Loucy (cell line): ENCODE results near the gene RNFT2.

Source experiments
- H2AFZ ChIP-seq: fragments of 200-600 bp; sonication (generic); 2 replicates; pipeline ENCODE4 v1.6.0; 2016; ENCODE audit warnings: antibody characterized with exemption, mild to moderate bottlenecking, low read length, moderate library complexity
- H3F3A ChIP-seq: fragments of 200-600 bp; 2 replicates; pipeline ENCODE4 v1.6.0; 2016; ENCODE audit warnings: antibody characterized with exemption, low read depth, mild to moderate bottlenecking
- H3K27me3 ChIP-seq: fragments of 200-600 bp; sonication (generic); 2 replicates; pipeline ENCODE4 v1.6.1; 2014; ENCODE audit warnings: low read length, mild to moderate bottlenecking; ENCODE audit not compliant: insufficient read depth, poor library complexity, severe bottlenecking
- H3K36me3 ChIP-seq: fragments of 200-600 bp; sonication (generic); 2 replicates; pipeline ENCODE4 v1.6.1; 2016; ENCODE audit warnings: low read length; ENCODE audit not compliant: insufficient read depth
- H3K4me1 ChIP-seq: fragments of 200-600 bp; sonication (generic); 2 replicates; pipeline ENCODE4 v1.5.1; 2014; ENCODE audit warnings: low read length, mild to moderate bottlenecking; ENCODE audit not compliant: insufficient read depth, poor library complexity, severe bottlenecking
- H3K4me2 ChIP-seq: fragments of 200-600 bp; sonication (generic); 2 replicates; pipeline ENCODE4 v1.6.0; 2014; ENCODE audit warnings: antibody characterized with exemption, low read length, low read depth, mild to moderate bottlenecking; ENCODE audit not compliant: poor library complexity, severe bottlenecking
- H3K4me3 ChIP-seq: fragments of 200-600 bp; sonication (generic); 2 replicates; pipeline ENCODE4 v1.5.1; 2014; ENCODE audit warnings: low read length, mild to moderate bottlenecking, mixed read lengths; ENCODE audit not compliant: poor library complexity, severe bottlenecking
- H3K79me2 ChIP-seq: fragments of 200-600 bp; sonication (generic); 2 replicates; pipeline ENCODE4 v1.6.1; 2014; ENCODE audit warnings: low read length; ENCODE audit not compliant: insufficient read depth
- H3K9ac ChIP-seq: fragments of 200-600 bp; sonication (generic); 2 replicates; pipeline ENCODE4 v1.6.0; 2014; ENCODE audit warnings: mild to moderate bottlenecking, low read depth, low read length, moderate library complexity; ENCODE audit not compliant: poor library complexity, severe bottlenecking
- H3K9me2 ChIP-seq: fragments of 200-600 bp; sonication (generic); replicated peaks from 2 replicates; pipeline ENCODE4 v1.6.1; 2016; ENCODE audit warnings: low read depth, low read length, mixed read lengths
- H3K9me3 ChIP-seq: fragments of 200-600 bp; sonication (generic); 2 replicates; pipeline ENCODE4 v1.6.1; 2014; ENCODE audit warnings: mild to moderate bottlenecking, antibody characterized with exemption, low read length, low read depth; ENCODE audit not compliant: insufficient read depth
- H4K20me1 ChIP-seq: fragments of 200-600 bp; sonication (generic); 2 replicates; pipeline ENCODE4 v1.6.0; 2014; ENCODE audit warnings: antibody characterized with exemption, low read length, mild to moderate bottlenecking; ENCODE audit not compliant: insufficient read depth, poor library complexity, severe bottlenecking
- EZH2phosphoT487 ChIP-seq: fragments of 200-600 bp; IDR thresholded peaks from 2 replicates; pipeline ENCODE4 v1.6.1; 2018; ENCODE audit warnings: antibody characterized with exemption, mild to moderate bottlenecking, moderate library complexity, borderline replicate concordance
- TF ChIP-seq, protein P1 (sequence below): fragments of 200-600 bp; sonication (generic); conservative IDR thresholded peaks from 2 replicates; pipeline ENCODE4 v1.5.1; 2014; ENCODE audit warnings: mild to moderate bottlenecking, antibody characterized with exemption, low read length

RNFT2 gene

DNA sequence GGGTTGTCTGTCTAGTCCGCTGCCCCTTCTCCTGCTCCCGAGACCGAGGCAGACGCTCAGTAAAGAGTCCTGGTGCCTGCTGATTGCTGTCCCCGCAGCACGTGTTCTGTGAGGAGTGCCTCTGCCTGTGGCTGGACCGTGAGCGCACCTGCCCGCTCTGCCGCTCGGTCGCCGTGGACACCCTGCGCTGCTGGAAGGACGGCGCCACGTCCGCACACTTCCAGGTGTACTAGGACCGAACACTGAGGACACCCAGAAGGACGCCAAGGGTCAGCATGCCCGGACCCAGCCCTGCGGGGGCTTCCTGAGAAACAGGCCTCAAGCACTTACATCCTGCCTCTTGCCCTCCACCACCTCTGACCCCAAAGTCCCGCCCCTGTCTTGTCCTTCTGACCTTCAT is 111.1 kb downstream of the RNFT2 start:
- H3K9me3 ChIP-seq, result no peaks in the 10 kb centered on the region
- H3K4me2 ChIP-seq, result no peak overlapping the region
- H4K20me1 ChIP-seq, result no peaks in the 10 kb centered on the region
- no peaks in the 10 kb centered on the region for H3K36me3 ChIP-seq
- H3K4me1 ChIP-seq, result no peaks in the 10 kb centered on the region
- no peak overlapping the region for H3K4me3 ChIP-seq
- H3K79me2 ChIP-seq, result no peaks in the 10 kb centered on the region
- no peak for TF ChIP-seq EZH2phosphoT487
- TF ChIP-seq, protein P1, sequence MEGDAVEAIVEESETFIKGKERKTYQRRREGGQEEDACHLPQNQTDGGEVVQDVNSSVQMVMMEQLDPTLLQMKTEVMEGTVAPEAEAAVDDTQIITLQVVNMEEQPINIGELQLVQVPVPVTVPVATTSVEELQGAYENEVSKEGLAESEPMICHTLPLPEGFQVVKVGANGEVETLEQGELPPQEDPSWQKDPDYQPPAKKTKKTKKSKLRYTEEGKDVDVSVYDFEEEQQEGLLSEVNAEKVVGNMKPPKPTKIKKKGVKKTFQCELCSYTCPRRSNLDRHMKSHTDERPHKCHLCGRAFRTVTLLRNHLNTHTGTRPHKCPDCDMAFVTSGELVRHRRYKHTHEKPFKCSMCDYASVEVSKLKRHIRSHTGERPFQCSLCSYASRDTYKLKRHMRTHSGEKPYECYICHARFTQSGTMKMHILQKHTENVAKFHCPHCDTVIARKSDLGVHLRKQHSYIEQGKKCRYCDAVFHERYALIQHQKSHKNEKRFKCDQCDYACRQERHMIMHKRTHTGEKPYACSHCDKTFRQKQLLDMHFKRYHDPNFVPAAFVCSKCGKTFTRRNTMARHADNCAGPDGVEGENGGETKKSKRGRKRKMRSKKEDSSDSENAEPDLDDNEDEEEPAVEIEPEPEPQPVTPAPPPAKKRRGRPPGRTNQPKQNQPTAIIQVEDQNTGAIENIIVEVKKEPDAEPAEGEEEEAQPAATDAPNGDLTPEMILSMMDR, result no peak
- H3F3A ChIP-seq, result no peaks in the 10 kb centered on the region
- no peak overlapping the region for H3K9ac ChIP-seq
- no peak overlapping the region for H2AFZ ChIP-seq
- H3K9me2 ChIP-seq, result no peaks in the 10 kb centered on the region
- no peaks in the 10 kb centered on the region for H3K27me3 ChIP-seq

DNA sequence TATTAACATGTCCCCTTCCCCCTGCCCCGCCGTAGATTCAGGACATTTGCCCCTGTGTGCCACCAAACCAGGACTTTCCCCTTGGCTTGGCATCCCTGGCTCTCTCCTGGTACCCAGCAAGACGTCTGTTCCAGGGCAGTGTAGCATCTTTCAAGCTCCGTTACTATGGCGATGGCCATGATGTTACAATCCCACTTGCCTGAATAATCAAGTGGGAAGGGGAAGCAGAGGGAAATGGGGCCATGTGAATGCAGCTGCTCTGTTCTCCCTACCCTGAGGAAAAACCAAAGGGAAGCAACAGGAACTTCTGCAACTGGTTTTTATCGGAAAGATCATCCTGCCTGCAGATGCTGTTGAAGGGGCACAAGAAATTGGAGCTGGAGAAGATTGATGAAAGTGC is 114.2 kb downstream of the RNFT2 start:
- Histone ChIP-seq H3K9ac (no peak overlapping the region), H3K9me2 (no peaks in the 10 kb centered on the region), H3K36me3 (no peaks in the 10 kb centered on the region), H3K27me3 (no peaks in the 10 kb centered on the region), H2AFZ (no peak overlapping the region), H3K9me3 (no peaks in the 10 kb centered on the region), H3K79me2 (no peaks in the 10 kb centered on the region), H3K4me1 (no peaks in the 10 kb centered on the region), H3K4me2 (no peak overlapping the region), H3K4me3 (no peak overlapping the region), H3F3A (no peaks in the 10 kb centered on the region), H4K20me1 (no peaks in the 10 kb centered on the region)
- TF ChIP-seq EZH2phosphoT487, result no peak
- TF ChIP-seq, protein P1, result no peak

DNA sequence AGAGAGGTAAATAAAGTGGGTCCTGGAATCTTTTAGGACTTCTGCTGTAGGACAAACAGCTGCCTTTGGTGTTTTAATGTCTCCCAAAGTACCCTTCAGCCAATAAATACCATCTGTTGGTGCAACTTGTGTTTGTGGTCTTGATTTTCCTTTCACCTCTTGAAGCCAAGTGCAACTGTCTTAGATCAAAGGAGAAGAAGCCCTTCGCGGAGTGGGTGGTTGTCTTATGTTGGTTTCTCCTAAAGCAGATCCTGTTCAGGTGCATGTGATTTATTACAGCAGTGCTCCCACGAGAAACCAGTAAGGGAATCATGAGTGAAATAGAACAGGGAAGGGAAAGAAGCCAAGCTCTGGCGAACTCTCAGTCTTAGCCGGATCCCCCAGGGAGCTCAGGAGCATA is 115.4 kb downstream of the RNFT2 start:
- Histone ChIP-seq H3K79me2 (no peaks in the 10 kb centered on the region), H3K4me1 (no peaks in the 10 kb centered on the region)
- TF ChIP-seq, protein P1, result no peak
- TF ChIP-seq EZH2phosphoT487, result no peak

More for the DNA sequence above, 115.4 kb downstream of the RNFT2 start:
- Histone ChIP-seq H3K9me3 (no peaks in the 10 kb centered on the region), H4K20me1 (no peaks in the 10 kb centered on the region), H3K4me2 (no peak overlapping the region), H3K36me3 (no peaks in the 10 kb centered on the region), H3K9ac (no peak overlapping the region), H3K4me3 (no peak overlapping the region), H3K27me3 (no peaks in the 10 kb centered on the region), H3K9me2 (no peaks in the 10 kb centered on the region), H2AFZ (no peak overlapping the region), H3F3A (no peaks in the 10 kb centered on the region)
